Measurements from ENCODE around the gene GRAMD4. TPM values are rescaled to one million over a fixed set of nuclear protein-coding genes. Genes with fewer than 3 reads are reported as not detected.

The GRAMD4 gene
- polyA plus RNA-seq, 1 of the 3 experiments (the other 2 are of a cell fraction), result 15.5 TPM

GRCh38 chr22:46654426-46654825 lies 34.2 kb downstream of the GRAMD4 start (continued):
- TF ChIP-seq TEAD4 (IDR thresholded peaks at IDR 0.05; ENCODE audit: borderline replicate concordance, insufficient read depth) (no peak), MEF2A (IDR thresholded peaks at IDR 0.05; ENCODE audit: borderline replicate concordance, low read depth) (no peak), PBX3 (IDR thresholded peaks at IDR 0.05) (no peak), MAX (IDR thresholded peaks at IDR 0.05; ENCODE audit: low read depth) (no peak), IRF3 (IDR thresholded peaks at IDR 0.05; ENCODE audit: low read depth, low read length) (no peak), TAF1 (IDR thresholded peaks at IDR 0.05; ENCODE audit: borderline replicate concordance, low read depth, low read length) (no peak), SIN3A (IDR thresholded peaks at IDR 0.05; ENCODE audit: borderline replicate concordance, low read depth, low read length) (no peak), YY1 (IDR thresholded peaks at IDR 0.05; ENCODE audit: low read depth) (no peak), ZBTB33 (IDR thresholded peaks at IDR 0.05; ENCODE audit: borderline replicate concordance, low read depth) (no peak), MXI1 (IDR thresholded peaks at IDR 0.05; ENCODE audit: low read depth, low read length) (no peak), RAD21 (IDR thresholded peaks at IDR 0.05; ENCODE audit: low read length) (no peak)

- H4K20me1 ChIP-seq (ENCODE audit: insufficient read depth), result 0 out of 2 replicates have a peak, but pooled peaks cover 3% of the 10 kb centered on the region
- no peak overlapping the region for H2AFZ ChIP-seq (ENCODE audit: low read depth)
- H3K4me2 ChIP-seq, result no peak overlapping the region
- DNase-seq, result no peak
- no peaks in the 10 kb centered on the region for H3K27me3 ChIP-seq (ENCODE audit: insufficient read depth)
- H3K79me2 ChIP-seq (ENCODE audit: insufficient read depth), result no peaks in the 10 kb centered on the region
- H3K9me2 ChIP-seq, result no peaks in the 10 kb centered on the region
- no peaks in the 10 kb centered on the region for H3K36me3 ChIP-seq (replicated peaks in 1 of 2; ENCODE audit: control insufficient read depth in 1 of 2, insufficient read depth in 2 of 2, low read length in 1 of 2)
- H3F3A ChIP-seq (replicated peaks; ENCODE audit: insufficient read depth), result no peaks in the 10 kb centered on the region
- CTCF ChIA-PET, result interaction anchor here (1.0 to 4.2 kb wide), 2 partner anchors 15 to 91 kb away, joined by 4 to 20 read pairs; no protein-coding TSS in a partner anchor
- no peaks in the 10 kb centered on the region for H3K9me3 ChIP-seq
- H3K4me3 ChIP-seq (ENCODE audit: low read depth in 2 of 2, low read length in 1 of 2), result no peak overlapping the region
- no peak overlapping the region for H3K9ac ChIP-seq
- H3K4me1 ChIP-seq (ENCODE audit: control insufficient read depth in 1 of 2, insufficient read depth in 2 of 2, low read depth in 1 of 2, low read length in 1 of 2), result peaks cover 0 to 21% of the 10 kb centered on the region in 2 experiments; a peak in 1 of 4 replicates
- TF ChIP-seq IRF3 (IDR thresholded peaks at IDR 0.05; ENCODE audit: low read depth, low read length) (no peak), MEF2A (IDR thresholded peaks at IDR 0.05; ENCODE audit: borderline replicate concordance, low read depth) (no peak), EP300 (IDR thresholded peaks at IDR 0.05; ENCODE audit: borderline replicate concordance in 1 of 2, low read depth in 1 of 2, low read length in 1 of 2) (no peak), NFIC (IDR thresholded peaks at IDR 0.05; ENCODE audit: borderline replicate concordance) (no peak), EZH2phosphoT487 (IDR thresholded peaks at IDR 0.05; ENCODE audit: borderline replicate concordance, low read depth) (no peak), JUND (IDR thresholded peaks at IDR 0.05) (no peak), TCF12 (IDR thresholded peaks at IDR 0.05) (no peak), SMC3 (IDR thresholded peaks at IDR 0.05; ENCODE audit: low read depth, low read length) (no peak), TEAD4 (IDR thresholded peaks at IDR 0.05; ENCODE audit: borderline replicate concordance, insufficient read depth) (no peak), USF1 (IDR thresholded peaks at IDR 0.05; ENCODE audit: borderline replicate concordance, low read depth) (no peak)
- POLR2A ChIA-PET, result no interaction called here
- WGBS (ENCODE audit: low lambda C conversion rate), result 82% methylated on average over 14 of the region's 14 CpGs
- no peak overlapping the region for H3K27ac ChIP-seq (ENCODE audit: low read depth in 2 of 2, low read length in 1 of 2)
Observed at GRCh38 chr22:46654927-46655595, 34.9 kb downstream of the GRAMD4 start.

Data from SK-N-SH (cell line).